Motor neuron (in vitro differentiated cells): ENCODE data around the gene FLVCR2. TPM values are rescaled to one million over a fixed set of nuclear protein-coding genes. Genes with fewer than 3 reads are reported as not detected.

Experiments
- ATAC-seq, 8 experiments: fragments of 200-7000 bp; cut with Tn5 transposase; replicated peaks in 6 of 8; 2 replicates each; pipeline ENCODE4 v1.8.0; 2021; ENCODE audit warnings: mild to moderate bottlenecking in 8 of 8, moderate library complexity in 8 of 8
- H3K27ac ChIP-seq, 2 donors: fragments of 250-450 bp; sonication (Bioruptor Pico); 2 replicates each; pipeline ENCODE4 v1.9.0; 2021; ENCODE audit warnings: antibody characterized with exemption in 2 of 2, mild to moderate bottlenecking in 2 of 2, moderate library complexity in 1 of 2
- H3K4me1 ChIP-seq, 2 donors: fragments of 250-450 bp; sonication (Bioruptor Pico); replicated peaks in 1 of 2; 2 replicates each; pipeline ENCODE4 v1.6.1; 2021; ENCODE audit warnings: antibody characterized with exemption in 2 of 2, mild to moderate bottlenecking in 2 of 2, moderate library complexity in 1 of 2
- H3K4me3 ChIP-seq, 5 donors: fragments of 250-450 bp; sonication (Bioruptor Pico); 2 replicates each; pipeline ENCODE4 v1.9.0; 2021; ENCODE audit warnings: antibody characterized with exemption in 5 of 5, mild to moderate bottlenecking in 5 of 5, moderate library complexity in 4 of 5
- WGBS, 10 experiments: fragments of 450-650 bp; shearing (Covaris generic); methylation state at CpG; one replicate each; pipeline ENCODE4 v1.0.0; 2022; 5-methylcytosine and 5-hydroxymethylcytosine counted together
- in situ Hi-C, 9 experiments: fragments of 400-800 bp; cut with MboI; loops; one replicate each; pipeline ENCODE4 v1.15.0; 2021; ENCODE audit warnings: low sequenced_read_pairs in 9 of 9, low pct_unique_long_range_greater_than_20kb in 2 of 9; ENCODE audit not compliant: unreplicated experiment in 9 of 9
- total RNA-seq, 8 experiments: library from RNA; unstranded; fragments of 300-600 nt; gene quantifications; 2 replicates each; pipeline versions ENCODE4 v1.2.3 to v1.2.4, GENCODE V29; 2022

FLVCR2 gene
- total RNA-seq, 8 experiments from 2014 or later = 0.38 to 20.9 (median 1.0) TPM

DNA sequence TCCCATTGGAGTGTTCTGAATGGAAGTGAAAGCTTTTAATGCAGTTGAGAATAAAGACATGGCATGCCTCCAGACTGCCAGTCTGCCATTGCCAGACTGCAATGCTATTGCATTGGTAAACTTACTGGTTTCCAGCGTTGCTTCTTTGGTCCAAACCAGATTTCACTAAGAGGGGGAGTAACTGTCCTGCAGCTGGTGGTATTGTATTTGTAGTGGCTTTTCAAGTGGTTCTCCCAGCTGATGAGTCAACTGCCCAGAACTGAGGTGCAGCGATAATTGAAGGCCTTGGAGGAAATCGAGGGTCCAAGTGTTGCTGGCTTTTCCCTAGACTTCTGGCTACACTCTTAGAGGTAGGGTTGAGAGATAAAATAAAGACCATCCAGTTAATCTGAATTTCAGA is 50.4 kb downstream of the FLVCR2 start:
- 56 to 88% (median 72%) methylated on average over 1 to 3 of the region's 3 CpGs; no CpG with 5 or more reads in 4 of the 10 experiments for WGBS, 10 experiments
- in situ Hi-C loops = no loop called here
- H3K4me1 ChIP-seq = no peaks in the 10 kb centered on the region
- H3K27ac ChIP-seq = no peak overlapping the region
- ATAC-seq = no peak
- H3K4me3 ChIP-seq = no peak overlapping the region

DNA sequence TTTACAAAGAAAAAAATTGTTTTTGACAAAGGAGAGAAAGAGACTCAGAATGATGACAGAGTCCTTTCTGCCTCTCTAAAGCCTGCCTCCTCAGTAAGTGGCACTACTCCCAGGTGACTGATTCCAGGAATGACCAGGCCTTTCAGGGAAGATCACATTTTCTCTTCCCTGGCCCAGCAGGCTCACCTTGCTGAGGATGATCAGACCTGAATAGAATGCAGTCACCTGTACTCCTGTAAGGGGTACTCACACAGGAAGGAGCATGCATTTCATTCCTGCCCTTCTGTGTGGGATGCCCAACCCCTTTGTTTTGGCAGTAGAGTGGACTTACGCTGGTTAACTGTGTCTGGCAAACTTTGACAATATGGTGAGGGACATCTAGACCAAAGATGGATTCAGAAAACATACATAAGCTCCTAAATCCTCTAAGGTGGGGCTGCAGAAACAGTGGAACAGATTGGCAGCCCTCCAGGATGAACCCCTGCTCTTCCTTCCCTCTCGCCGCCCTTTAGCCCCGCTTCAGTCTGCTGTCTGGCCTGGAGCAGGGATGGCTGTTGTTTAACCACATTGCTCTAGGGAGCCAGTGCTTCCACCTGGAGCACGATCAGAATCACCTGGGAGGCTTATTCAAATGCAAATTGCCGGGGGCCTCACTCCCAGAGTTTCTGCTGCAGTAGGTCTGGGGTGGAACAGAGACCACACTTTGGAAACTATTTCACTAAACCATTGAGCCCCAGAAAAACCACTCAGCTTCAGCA is 52.5 kb downstream of the FLVCR2 start:
- Histone ChIP-seq H3K4me1 (no peaks in the 10 kb centered on the region), H3K4me3 (no peak overlapping the region), H3K27ac (no peak overlapping the region)
- in situ Hi-C loops = no loop called here
- WGBS, 10 experiments = 20 to 100% (median 60%) methylated on average over 1 to 4 of the region's 6 CpGs; no CpG with 5 or more reads in 3 of the 10 experiments
- no peak for ATAC-seq

DNA sequence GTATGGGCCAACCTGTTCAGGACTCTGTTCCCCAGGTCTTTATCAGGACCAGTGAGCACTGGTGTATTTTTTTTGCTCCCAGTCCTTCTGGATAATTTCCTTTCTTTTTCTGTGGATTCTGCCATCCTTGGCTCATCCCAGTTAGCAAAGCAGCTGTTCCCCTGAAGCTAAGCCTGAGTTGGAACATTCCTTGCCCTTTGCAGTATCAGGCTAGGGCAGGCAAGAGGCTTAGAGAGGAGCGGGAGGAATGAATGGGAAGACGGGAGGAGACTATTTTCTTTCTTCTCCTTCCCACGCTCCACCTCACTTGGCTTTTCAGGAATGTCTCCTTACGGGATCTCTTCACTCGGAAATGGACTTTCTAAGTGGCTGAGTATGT is 53.0 kb downstream of the FLVCR2 start:
- Histone ChIP-seq H3K4me3 (no peak overlapping the region), H3K4me1 (peaks cover 0 to 1% of the 10 kb centered on the region in 2 donors), H3K27ac (no peak overlapping the region)
- peak in 1 of 8 experiments; percentile 30 for ATAC-seq
- in situ Hi-C loops = no loop called here
- WGBS, 10 experiments = 13 to 97% (median 78%) methylated on average over 1 to 4 of the region's 5 CpGs; no CpG with 5 or more reads in 4 of the 10 experiments

GRCh38 chr14:75634848-75635247 is 56.4 kb downstream of the FLVCR2 start:
- Histone ChIP-seq H3K4me1 (peaks cover 0 to 2% of the 10 kb centered on the region in 2 donors), H3K4me3 (no peak overlapping the region), H3K27ac (no peak overlapping the region)
- WGBS, 10 experiments = 67 to 100% (median 93%) methylated on average over 1 to 5 of the region's 5 CpGs; no CpG with 5 or more reads in 2 of the 10 experiments
- ATAC-seq = no peak
- in situ Hi-C loops = no loop called here

DNA sequence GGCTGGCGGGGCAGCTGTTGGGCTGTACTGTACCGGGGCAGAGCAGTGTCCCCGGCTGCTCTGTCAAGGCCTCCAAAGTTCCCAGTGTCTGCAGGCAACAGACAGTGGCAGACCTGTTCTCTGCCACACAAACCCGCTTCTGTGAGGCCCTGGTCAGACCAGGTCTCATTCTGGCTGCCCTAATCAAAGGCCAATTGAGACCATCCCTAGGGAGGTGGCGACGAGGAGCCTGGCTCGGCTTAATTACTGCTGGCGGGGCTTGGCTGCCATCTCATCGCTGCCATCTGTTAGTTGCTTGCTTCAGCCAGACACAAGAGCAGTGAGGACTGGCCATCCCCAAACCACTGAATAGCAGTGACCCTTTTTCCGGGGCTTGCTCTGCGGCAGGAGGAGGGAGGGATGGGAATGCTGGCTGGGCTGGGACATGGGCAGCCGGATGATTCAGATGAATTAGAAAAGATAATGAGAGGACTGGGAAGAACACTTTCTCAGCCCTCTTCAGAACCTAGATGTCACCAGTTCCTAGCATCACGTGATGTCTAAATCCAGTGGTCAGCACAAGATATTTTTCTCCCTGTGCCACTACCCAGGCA is 57.8 kb downstream of the FLVCR2 start:
- ATAC-seq = peak in 7 of 8 experiments; percentile 11 to 88 (median 29)
- peaks cover 0 to 2% of the 10 kb centered on the region in 2 donors for H3K4me1 ChIP-seq
- in situ Hi-C loops = no loop called here
- WGBS, 10 experiments = 24 to 100% (median 76%) methylated on average over 1 to 4 of the region's 13 CpGs; no CpG with 5 or more reads in 6 of the 10 experiments
- H3K4me3 ChIP-seq = no peak overlapping the region
- no peak overlapping the region for H3K27ac ChIP-seq

DNA sequence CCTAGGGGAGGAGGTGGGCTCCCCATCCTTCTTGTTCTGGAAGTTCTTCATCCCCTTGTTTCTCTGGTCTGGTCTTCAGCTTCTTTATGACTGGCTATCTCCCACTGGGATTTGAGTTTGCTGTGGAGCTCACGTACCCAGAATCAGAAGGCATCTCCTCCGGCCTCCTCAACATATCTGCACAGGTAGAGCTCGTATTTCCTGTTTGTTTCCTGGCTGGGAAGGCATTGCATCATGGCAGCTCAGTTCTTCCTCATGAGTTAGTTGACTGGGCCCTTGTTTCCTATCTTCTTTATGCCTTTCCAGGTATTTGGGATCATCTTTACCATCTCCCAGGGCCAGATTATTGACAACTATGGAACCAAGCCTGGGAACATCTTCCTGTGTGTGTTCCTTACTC is 62.5 kb downstream of the FLVCR2 start:
- 45 to 100% (median 87%) methylated on average over 1 to 3 of the region's 3 CpGs; no CpG with 5 or more reads in 5 of the 10 experiments for WGBS, 10 experiments
- no peak overlapping the region for H3K27ac ChIP-seq
- in situ Hi-C loops = no loop called here
- H3K4me1 ChIP-seq = peaks cover 0 to 2% of the 10 kb centered on the region in 2 donors
- ATAC-seq = no peak
- H3K4me3 ChIP-seq = no peak overlapping the region

GRCh38 chr14:75643985-75644384 is 65.6 kb downstream of the FLVCR2 start:
- Histone ChIP-seq H3K27ac (no peak overlapping the region), H3K4me3 (no peak overlapping the region), H3K4me1 (peaks cover 0 to 2% of the 10 kb centered on the region in 2 donors)
- in situ Hi-C loops = no loop called here
- WGBS, 10 experiments = 36 to 90% (median 72%) methylated on average over 1 to 4 of the region's 4 CpGs; no CpG with 5 or more reads in 1 of the 10 experiments
- no peak for ATAC-seq

- Histone ChIP-seq H3K4me3 (no peak overlapping the region), H3K27ac (no peak overlapping the region), H3K4me1 (peaks cover 0 to 2% of the 10 kb centered on the region in 2 donors)
- in situ Hi-C loops = no loop called here
- no peak for ATAC-seq
Measured at GRCh38 chr14:75645056-75645455, 66.6 kb downstream of the FLVCR2 start.

GRCh38 chr14:75646762-75647161 is 68.3 kb downstream of the FLVCR2 start:
- H3K4me3 ChIP-seq = no peak overlapping the region
- no peak for ATAC-seq
- no peak overlapping the region for H3K27ac ChIP-seq
- in situ Hi-C loops = no loop called here
- H3K4me1 ChIP-seq = peaks cover 0 to 2% of the 10 kb centered on the region in 2 donors
- WGBS, 10 experiments = 70 to 100% (median 90%) methylated on average over 1 to 6 of the region's 6 CpGs; no CpG with 5 or more reads in 2 of the 10 experiments

DNA sequence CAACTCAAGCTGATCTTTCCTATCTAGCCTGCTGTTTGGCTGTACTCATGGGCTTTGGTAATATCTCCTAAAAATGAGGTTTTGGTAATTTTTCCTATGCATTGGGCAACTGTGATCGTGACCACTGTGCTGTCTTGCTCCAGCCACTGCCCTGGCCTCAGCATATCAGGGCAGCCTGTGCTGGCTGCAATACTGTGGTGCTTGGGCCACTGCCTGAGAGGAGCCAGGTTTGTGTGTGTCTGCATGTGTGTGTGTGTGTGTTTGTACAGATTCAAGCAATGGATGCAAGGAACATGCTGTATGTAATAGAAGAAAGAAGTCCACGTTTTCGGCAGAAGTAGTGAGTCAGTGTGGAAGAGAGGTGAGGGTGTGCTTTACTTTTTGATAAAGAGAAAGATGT is 69.2 kb downstream of the FLVCR2 start:
- in situ Hi-C loops = no loop called here
- Histone ChIP-seq H3K4me1 (peaks cover 0 to 2% of the 10 kb centered on the region in 2 donors), H3K4me3 (no peak overlapping the region), H3K27ac (no peak overlapping the region)
- ATAC-seq = peak in 1 of 8 experiments; percentile 4
- WGBS, 10 experiments = 69 to 100% (median 98%) methylated on average over 1 to 3 of the region's 3 CpGs; no CpG with 5 or more reads in 2 of the 10 experiments

DNA sequence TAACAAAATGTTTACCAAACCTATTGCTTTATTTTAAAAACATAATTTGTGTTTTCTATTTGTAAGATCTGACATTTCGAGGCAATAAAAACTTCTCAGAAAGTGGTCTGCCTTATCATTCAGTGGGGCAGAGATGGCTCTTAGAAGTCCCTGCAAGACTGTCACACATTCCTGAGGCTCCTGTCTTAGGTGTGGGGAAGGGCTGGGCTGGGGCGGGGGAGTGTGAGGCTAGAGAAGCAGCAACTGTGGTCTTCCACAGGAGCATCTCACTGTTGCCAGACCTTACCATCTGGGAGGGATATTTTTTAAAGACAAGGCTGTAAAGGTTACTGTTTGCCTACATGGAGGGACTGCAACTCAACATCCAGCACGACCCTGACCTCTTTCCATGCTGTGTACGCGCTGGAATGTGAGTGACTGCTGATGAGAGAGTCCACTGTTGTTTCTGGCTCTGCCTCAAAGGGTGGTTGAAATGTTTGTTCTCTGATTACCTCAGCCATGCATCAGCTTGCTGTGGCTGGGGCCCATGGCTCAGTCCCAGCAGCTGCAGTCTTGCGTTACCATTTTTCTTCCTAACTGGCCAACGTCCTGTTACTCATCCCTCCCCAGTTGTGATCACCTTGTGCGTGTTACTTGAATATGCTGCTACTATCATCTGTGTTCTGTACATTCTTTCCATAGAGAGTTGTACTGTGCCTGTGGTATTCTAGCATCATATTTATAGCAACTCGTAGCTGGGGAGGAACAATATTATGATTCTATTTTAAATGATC is 69.8 kb downstream of the FLVCR2 start:
- Histone ChIP-seq H3K4me1 (peaks cover 0 to 2% of the 10 kb centered on the region in 2 donors), H3K4me3 (no peak overlapping the region), H3K27ac (no peak overlapping the region)
- 51 to 100% (median 79%) methylated on average over 1 to 7 of the region's 9 CpGs for WGBS, 10 experiments
- ATAC-seq = peak in 4 of 8 experiments; percentile 28 to 94 (median 82)
- in situ Hi-C loops = no loop called here

DNA sequence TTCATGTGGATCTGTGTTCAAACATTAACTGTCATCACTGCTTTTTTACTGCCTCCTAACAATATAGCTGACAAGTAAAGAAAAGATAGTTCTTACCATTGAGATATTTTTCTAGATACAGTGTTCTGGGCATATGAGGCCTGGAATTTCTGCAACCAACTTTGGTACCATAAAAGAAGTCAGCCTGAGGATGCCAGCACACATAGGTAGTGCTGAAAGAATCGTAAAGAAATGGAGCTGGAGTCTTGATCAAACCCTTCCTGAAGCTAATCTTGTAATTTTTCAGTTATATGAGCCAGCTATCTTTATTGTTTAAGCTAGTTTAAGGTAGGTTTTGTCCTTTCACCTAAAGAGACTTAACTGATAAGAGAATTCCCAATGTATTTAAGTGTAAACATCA is 70.9 kb downstream of the FLVCR2 start:
- Histone ChIP-seq H3K4me1 (peaks cover 0 to 2% of the 10 kb centered on the region in 2 donors), H3K4me3 (no peak overlapping the region), H3K27ac (no peak overlapping the region)
- ATAC-seq = no peak
- in situ Hi-C loops = no loop called here
- WGBS, 10 experiments = 86 to 100% (median 96%) methylated on average over 1 of the region's 1 CpG; no CpG with 5 or more reads in 2 of the 10 experiments

DNA sequence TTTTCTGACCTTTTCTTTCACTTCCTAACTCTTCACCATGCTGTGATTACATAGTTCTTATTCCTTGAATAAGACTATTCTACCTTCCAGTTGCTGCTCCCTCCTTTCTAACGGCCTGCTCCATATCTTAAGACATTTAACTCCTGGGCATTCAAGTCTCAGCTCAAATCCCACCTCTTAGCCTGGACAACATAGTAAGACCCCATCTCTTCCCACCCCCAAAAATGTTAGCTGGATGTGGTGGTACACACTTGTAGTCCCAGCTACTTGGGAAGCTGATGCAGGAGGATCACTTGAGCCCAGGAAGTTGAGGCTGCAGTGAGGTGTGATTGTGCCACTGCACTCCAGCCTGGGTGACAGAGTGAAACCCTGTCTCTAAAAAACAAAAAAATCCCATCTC is 71.4 kb downstream of the FLVCR2 start:
- in situ Hi-C loops = loop anchor here in 1 of 9 experiments (10.0 kb wide), 1 partner anchor 65 kb away; no protein-coding TSS in a partner anchor
- Histone ChIP-seq H3K27ac (no peak overlapping the region), H3K4me1 (peaks cover 0 to 2% of the 10 kb centered on the region in 2 donors), H3K4me3 (no peak overlapping the region)
- WGBS, 10 experiments = 78 to 100% (median 100%) methylated on average over 1 of the region's 1 CpG; no CpG with 5 or more reads in 2 of the 10 experiments
- no peak for ATAC-seq
